GM18951 (cell line): ENCODE data around the gene EIF2AK3.

Experiments
- POLR2A ChIP-seq: IDR thresholded peaks from 4 replicates; pipeline ENCODE4 v1.6.1; 2011; ENCODE audit warnings: mild to moderate bottlenecking; ENCODE audit not compliant: insufficient read length, insufficient read depth; ENCODE audit errors: extremely low read depth
- in situ Hi-C: fragments of 300-500 bp; cut with MboI; formaldehyde crosslinking; loops from one replicate; pipeline ENCODE4 v1.12.0; 2022; ENCODE audit warnings: low sequenced_read_pairs, mixed read lengths, inconsistent platforms; ENCODE audit not compliant: unreplicated experiment

The EIF2AK3 gene

DNA sequence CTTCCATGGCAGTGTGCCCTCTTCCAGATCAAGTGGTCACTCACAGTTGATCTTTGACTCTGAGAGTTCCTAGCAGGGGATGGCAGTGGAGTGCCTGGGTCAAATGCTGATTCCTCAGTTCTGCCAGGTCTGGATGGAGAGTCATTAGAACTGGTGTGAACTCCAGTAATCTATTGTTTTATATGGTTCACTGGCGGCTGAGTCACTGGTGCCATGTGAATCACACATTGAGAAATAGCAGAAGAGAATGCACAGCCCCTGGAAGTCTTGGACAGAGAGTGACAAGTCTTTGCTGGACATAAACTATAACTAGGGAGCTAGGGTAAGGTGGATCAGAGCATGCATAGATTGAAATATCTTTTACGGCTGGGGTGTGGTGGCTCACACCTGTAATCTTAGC lies 86.9 kb downstream of the EIF2AK3 start:
- no peak for TF ChIP-seq POLR2A
- in situ Hi-C loops, result no loop called here

DNA sequence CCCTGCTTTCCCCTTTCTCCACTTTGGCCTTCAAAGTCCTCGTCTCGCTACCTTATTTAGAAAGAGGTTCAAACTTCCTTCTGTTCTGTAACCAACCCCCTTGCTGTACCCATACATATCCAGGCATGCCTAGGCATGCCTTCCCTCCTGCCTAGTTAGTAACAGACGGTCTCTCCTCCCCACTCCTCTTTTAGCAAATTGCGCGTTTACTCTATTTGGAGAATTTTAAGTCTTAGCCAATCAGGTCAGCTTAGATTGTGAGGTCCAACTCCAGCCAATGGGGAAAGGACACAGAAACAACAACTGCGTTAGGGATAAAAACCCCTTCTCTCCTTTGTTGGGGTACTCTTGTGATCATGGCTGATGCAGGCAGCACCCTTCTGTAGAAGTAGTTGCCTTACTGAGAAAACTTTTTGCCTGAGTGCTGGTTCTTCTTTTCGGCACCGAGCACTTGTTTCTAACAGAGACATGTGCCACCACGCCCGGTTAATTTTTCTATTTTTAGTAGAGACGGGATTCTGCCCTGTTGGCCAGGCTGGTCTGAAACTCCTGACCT lies 88.8 kb downstream of the EIF2AK3 start:
- in situ Hi-C loops, result no loop called here
- TF ChIP-seq POLR2A, result no peak

DNA sequence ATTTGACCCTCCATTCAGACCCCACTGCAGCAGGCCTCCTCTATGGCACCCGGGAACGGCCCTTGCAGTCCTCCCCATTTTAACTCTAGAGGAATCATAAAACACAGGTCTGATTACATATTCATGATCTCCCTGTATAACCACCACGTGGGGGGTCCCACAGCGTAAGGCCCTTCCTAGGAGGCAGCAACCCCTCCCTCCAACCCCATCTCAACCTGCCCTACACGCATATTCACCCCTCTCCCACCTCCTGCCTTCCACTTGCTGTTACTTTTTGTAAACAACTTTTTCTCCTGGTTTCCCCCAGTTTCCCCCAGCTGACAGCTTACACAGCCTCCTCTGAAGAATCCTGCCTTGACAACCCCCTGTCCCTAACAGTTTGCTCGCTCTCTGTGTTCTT lies 89.6 kb downstream of the EIF2AK3 start:
- in situ Hi-C loops, result no loop called here
- TF ChIP-seq POLR2A, result no peak

DNA sequence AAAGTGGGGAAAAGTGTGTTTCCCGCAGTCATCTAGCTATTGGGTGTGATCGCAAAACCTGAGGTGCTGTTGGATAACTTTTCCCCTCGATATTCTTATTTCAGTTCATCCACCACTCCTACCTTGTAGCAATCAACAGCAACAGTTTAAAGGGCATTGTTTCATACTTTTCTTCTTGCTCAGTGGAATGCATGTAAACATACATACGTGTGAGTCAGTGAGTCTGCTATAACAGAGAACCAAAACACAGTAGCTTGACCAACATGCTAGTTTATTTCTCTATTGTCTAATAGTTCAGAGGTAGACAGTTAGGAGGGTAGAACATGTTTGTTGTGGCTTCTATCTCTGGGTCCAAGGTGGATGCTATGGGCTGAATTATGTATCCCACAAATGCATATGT lies 97.2 kb downstream of the EIF2AK3 start:
- in situ Hi-C loops, result no loop called here
- no peak for TF ChIP-seq POLR2A

DNA sequence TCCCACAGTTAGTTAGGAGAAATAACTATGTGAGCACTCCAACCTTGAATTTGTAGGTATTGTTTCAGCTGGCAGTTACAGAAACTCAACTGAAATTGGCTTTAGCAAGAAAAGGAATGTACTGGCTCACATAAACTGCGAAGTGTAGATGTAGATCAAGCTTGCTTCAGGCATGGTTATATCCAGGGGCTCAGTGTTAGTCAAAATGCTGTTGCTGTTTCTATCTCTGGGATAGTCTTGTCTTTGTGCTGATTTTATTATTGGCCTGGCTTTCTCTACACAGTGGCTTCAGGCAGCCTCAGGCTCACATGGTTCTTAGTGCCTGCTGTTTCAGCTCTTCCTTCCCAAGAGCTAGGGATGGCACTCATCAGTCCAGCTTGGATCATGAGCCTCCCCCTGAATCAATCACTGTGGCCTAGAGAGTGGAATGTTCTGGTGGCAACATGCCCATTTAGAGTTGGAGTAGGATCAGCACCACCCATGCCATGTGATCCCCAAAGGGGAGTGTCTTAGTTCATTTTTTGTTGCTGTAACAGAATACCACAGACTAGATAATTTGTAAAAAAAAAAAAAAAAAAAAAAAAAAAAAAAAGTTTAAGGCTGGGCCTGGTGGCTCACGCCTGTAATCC lies 105.7 kb downstream of the EIF2AK3 start:
- no peak for TF ChIP-seq POLR2A
- in situ Hi-C loops, result no loop called here

DNA sequence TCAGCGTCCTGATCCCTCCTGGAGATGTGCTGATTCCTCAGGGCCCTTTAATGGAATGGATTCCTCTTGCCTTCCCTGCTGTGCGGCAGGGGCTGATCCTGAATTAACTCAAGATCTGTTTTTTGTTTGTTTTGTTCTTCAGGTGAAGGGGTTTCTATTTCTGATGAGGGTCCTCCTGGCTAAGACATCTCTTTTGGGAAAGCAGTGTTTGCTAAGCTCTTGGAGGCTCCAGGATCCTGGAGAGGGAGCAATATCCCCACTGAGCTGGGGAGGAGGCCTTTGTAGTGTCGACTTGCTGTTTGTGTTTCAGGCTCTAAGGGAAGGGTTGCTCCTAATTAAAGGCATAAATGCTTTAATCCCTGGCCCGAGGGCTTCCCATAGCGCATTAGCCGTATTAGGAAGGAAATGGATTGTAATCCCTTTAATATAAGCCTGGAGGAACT lies 109.5 kb downstream of the EIF2AK3 start:
- in situ Hi-C loops, result no loop called here
- TF ChIP-seq POLR2A, result no peak
